ENCODE measurements around the gene ATP5F1D. TPM values are rescaled to one million over a fixed set of nuclear protein-coding genes. Genes with fewer than 3 reads are reported as not detected.

ATP5F1D gene
- total and polyA plus RNA-seq, 2 of the 13 experiments (the other 11 are each of a cell fraction or from before 2014, with no cell fraction given): 39.4 to 78.7 TPM

DNA sequence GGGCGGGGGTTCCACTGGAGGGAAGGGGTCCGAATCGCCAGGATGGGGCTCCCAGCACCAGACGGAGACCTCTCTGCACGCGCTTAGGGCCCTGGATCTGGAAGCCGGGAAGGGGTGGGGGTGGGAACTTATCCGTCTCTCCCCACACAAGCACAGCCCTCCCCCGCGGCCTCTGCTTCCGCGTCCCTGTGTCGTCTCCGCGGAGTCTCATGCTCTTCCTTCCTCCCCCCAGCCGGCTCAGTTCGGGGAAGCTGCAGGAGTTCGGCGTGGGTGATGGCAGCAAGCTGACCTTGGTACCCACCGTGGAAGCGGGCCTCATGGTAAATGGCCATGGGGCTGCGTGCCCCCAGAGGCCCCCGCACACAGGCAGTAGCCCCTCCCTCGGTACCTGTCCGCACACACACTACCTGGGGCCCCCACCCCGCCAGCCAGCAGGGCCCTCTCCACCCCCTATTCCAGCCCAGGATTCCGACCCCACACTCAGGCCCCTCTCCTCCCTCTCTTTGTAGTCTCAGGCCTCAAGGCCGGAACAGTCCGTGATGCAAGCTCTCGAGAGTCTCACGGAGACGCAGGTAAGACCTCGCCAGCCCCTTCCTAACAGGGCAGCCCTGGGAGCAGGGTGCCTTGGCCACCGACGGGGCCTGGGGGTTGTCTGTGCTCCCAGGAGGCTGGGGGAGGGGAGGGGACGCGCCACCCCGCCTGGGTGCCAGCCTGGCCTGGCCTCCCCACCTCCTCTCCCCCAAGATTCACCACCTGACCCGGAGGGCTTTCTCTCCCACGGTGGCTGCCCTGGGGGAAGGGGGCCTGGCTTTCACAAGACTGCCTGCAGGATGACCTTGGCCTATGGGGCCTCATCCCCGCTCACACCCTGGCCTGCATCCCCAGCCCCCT is 10.0 kb downstream of the ATP5F1D start (continued):
- no peak for TF ChIP-seq GABPA (IDR thresholded peaks at IDR 0.05; ENCODE audit: low read depth, low read length)
- no peak for TF ChIP-seq GABPA (CRISPR knock-in tag; IDR thresholded peaks at IDR 0.05; ENCODE audit: low read depth)
- TF ChIP-seq ZNF350 (CRISPR knock-in tag; IDR thresholded peaks at IDR 0.05; ENCODE audit: borderline replicate concordance, low read depth): no peak; the same call in 1 of the 2 replicates
- no peak for TF ChIP-seq SMAD9 (CRISPR knock-in tag; IDR thresholded peaks at IDR 0.05)
- TF ChIP-seq YY1 (IDR thresholded peaks at IDR 0.05; ENCODE audit: insufficient read depth, insufficient replicate concordance, low read depth, low read length): no peak
- no peak for TF ChIP-seq ARHGAP35 (CRISPR knock-in tag; IDR thresholded peaks at IDR 0.05; ENCODE audit: borderline replicate concordance)
- no peak for TF ChIP-seq ATF1 (CRISPR knock-in tag; IDR thresholded peaks at IDR 0.05)
- no peak for TF ChIP-seq ASH2L (IDR thresholded peaks at IDR 0.05; ENCODE audit: insufficient read length, low read depth, low read length)
- no peak for TF ChIP-seq ZNF234 (CRISPR knock-in tag; conservative IDR thresholded peaks at IDR 0.05)
- peak; percentile 50 to 70; a peak in 1 of 4 replicates for TF ChIP-seq NR2F1 (CRISPR knock-in tag; IDR thresholded peaks at IDR 0.05)
- TF ChIP-seq, protein P1, sequence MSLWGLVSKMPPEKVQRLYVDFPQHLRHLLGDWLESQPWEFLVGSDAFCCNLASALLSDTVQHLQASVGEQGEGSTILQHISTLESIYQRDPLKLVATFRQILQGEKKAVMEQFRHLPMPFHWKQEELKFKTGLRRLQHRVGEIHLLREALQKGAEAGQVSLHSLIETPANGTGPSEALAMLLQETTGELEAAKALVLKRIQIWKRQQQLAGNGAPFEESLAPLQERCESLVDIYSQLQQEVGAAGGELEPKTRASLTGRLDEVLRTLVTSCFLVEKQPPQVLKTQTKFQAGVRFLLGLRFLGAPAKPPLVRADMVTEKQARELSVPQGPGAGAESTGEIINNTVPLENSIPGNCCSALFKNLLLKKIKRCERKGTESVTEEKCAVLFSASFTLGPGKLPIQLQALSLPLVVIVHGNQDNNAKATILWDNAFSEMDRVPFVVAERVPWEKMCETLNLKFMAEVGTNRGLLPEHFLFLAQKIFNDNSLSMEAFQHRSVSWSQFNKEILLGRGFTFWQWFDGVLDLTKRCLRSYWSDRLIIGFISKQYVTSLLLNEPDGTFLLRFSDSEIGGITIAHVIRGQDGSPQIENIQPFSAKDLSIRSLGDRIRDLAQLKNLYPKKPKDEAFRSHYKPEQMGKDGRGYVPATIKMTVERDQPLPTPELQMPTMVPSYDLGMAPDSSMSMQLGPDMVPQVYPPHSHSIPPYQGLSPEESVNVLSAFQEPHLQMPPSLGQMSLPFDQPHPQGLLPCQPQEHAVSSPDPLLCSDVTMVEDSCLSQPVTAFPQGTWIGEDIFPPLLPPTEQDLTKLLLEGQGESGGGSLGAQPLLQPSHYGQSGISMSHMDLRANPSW (CRISPR knock-in tag; IDR thresholded peaks at IDR 0.05; ENCODE audit: borderline replicate concordance): no peak
- no peak for TF ChIP-seq SALL2 (CRISPR knock-in tag; IDR thresholded peaks at IDR 0.05)
- 0 out of 2 replicates have a peak, but pooled peaks have one; percentile 22 for TF ChIP-seq AHR (CRISPR knock-in tag; IDR thresholded peaks at IDR 0.05)
- no peak; the same call in 1 of the 2 replicates for TF ChIP-seq THAP11 (CRISPR knock-in tag; IDR thresholded peaks at IDR 0.05)
- TF ChIP-seq, protein P2, sequence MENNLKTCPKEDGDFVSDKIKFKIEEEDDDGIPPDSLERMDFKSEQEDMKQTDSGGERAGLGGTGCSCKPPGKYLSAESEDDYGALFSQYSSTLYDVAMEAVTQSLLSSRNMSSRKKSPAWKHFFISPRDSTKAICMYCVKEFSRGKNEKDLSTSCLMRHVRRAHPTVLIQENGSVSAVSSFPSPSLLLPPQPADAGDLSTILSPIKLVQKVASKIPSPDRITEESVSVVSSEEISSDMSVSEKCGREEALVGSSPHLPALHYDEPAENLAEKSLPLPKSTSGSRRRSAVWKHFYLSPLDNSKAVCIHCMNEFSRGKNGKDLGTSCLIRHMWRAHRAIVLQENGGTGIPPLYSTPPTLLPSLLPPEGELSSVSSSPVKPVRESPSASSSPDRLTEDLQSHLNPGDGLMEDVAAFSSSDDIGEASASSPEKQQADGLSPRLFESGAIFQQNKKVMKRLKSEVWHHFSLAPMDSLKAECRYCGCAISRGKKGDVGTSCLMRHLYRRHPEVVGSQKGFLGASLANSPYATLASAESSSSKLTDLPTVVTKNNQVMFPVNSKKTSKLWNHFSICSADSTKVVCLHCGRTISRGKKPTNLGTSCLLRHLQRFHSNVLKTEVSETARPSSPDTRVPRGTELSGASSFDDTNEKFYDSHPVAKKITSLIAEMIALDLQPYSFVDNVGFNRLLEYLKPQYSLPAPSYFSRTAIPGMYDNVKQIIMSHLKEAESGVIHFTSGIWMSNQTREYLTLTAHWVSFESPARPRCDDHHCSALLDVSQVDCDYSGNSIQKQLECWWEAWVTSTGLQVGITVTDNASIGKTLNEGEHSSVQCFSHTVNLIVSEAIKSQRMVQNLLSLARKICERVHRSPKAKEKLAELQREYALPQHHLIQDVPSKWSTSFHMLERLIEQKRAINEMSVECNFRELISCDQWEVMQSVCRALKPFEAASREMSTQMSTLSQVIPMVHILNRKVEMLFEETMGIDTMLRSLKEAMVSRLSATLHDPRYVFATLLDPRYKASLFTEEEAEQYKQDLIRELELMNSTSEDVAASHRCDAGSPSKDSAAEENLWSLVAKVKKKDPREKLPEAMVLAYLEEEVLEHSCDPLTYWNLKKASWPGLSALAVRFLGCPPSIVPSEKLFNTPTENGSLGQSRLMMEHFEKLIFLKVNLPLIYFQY (CRISPR knock-in tag; IDR thresholded peaks at IDR 0.05; ENCODE audit: borderline replicate concordance): no peak
- no peak for TF ChIP-seq GFI1 (CRISPR knock-in tag; IDR thresholded peaks at IDR 0.05; ENCODE audit: borderline replicate concordance)
- TF ChIP-seq, protein P3, sequence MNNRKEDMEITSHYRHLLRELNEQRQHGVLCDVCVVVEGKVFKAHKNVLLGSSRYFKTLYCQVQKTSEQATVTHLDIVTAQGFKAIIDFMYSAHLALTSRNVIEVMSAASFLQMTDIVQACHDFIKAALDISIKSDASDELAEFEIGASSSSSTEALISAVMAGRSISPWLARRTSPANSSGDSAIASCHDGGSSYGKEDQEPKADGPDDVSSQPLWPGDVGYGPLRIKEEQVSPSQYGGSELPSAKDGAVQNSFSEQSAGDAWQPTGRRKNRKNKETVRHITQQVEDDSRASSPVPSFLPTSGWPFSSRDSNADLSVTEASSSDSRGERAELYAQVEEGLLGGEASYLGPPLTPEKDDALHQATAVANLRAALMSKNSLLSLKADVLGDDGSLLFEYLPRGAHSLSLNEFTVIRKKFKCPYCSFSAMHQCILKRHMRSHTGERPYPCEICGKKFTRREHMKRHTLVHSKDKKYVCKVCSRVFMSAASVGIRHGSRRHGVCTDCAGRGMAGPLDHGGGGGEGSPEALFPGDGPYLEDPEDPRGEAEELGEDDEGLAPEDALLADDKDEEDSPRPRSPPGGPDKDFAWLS (CRISPR knock-in tag; IDR thresholded peaks at IDR 0.05; ENCODE audit: borderline replicate concordance): no peak
- no peak for TF ChIP-seq ZNF570 (CRISPR knock-in tag; IDR thresholded peaks at IDR 0.05; ENCODE audit: borderline replicate concordance)
- 0 out of 2 replicates have a peak, but pooled peaks have one; percentile 6 for TF ChIP-seq ZNF556 (CRISPR knock-in tag; IDR thresholded peaks at IDR 0.05; ENCODE audit: borderline replicate concordance)
- no peak for TF ChIP-seq SMAD1 (CRISPR knock-in tag; IDR thresholded peaks at IDR 0.05; ENCODE audit: borderline replicate concordance, low read depth)

All from HepG2 (cell line).